H1 (cell line): ENCODE measurements around the gene CD151. TPM values are rescaled to one million over a fixed set of nuclear protein-coding genes. Genes with fewer than 3 reads are reported as not detected.
A peak's percentile ranks its signal among the peaks of the same experiment; 100 is the strongest.

Experiments
- CTCF ChIA-PET: fragments of 300-600 bp; sonication (Branson Sonifier 250); formaldehyde crosslinking; loops from one replicate; lab custom pipeline; 2021; ENCODE audit not compliant: partially characterized antibody; lab: Charles Lee
- POLR2A ChIA-PET: fragments of 300-600 bp; sonication (Branson Sonifier 250); formaldehyde crosslinking; loops from one replicate; lab custom pipeline; 2021; ENCODE audit warnings: inconsistent platforms; ENCODE audit not compliant: partially characterized antibody; lab: Charles Lee
- DNase-seq, 2 experiments: peaks; one replicate each; pipeline versions ENCODE4 v3.0.0 to v3.0.0-alpha.2; 2010 to 2022; ENCODE audit warnings: low spot score in 2 of 2, low read depth in 1 of 2, mixed read lengths in 1 of 2
- FAIRE-seq: peaks from 2 replicates; lab custom pipeline; 2011; peaks lifted over from hg19 to GRCh38; lab: Jason Lieb, UNC
- H2AFZ ChIP-seq: 2 replicates; pipeline ENCODE4 v1.8.1; 2012; ENCODE audit warnings: low read length, inconsistent platforms
- H2AK5ac ChIP-seq: 2 replicates; pipeline ENCODE4 v1.6.1; 2013; ENCODE audit warnings: low read depth, low read length
- H2BK120ac ChIP-seq: replicated peaks from 2 replicates; pipeline ENCODE3; 2013; ENCODE audit warnings: low read depth, low read length, inconsistent platforms
- H2BK12ac ChIP-seq: 2 replicates; pipeline ENCODE4 v1.6.1; 2013; ENCODE audit warnings: low read depth, low read length
- H2BK15ac ChIP-seq: 2 replicates; pipeline ENCODE4 v1.6.1; 2013; ENCODE audit warnings: low read length
- H2BK20ac ChIP-seq: 2 replicates; pipeline ENCODE4 v1.6.1; 2013; ENCODE audit warnings: low read length
- H2BK5ac ChIP-seq: 2 replicates; pipeline ENCODE4 v1.6.1; 2013; ENCODE audit warnings: low read depth, low read length
- H3K14ac ChIP-seq: 2 replicates; pipeline ENCODE4 v1.6.1; 2013; ENCODE audit warnings: inconsistent platforms; ENCODE audit not compliant: insufficient read length
- H3K18ac ChIP-seq: 2 replicates; pipeline ENCODE4 v1.6.1; 2013; ENCODE audit warnings: low read length; ENCODE audit errors: extremely low read depth
- H3K23ac ChIP-seq: 2 replicates; pipeline ENCODE4 v1.6.1; 2013; ENCODE audit warnings: inconsistent platforms; ENCODE audit not compliant: insufficient read length
- H3K23me2 ChIP-seq: 2 replicates; pipeline ENCODE4 v1.6.1; 2013; ENCODE audit warnings: low read depth, low read length
- H3K27ac ChIP-seq: 2 replicates; pipeline ENCODE4 v1.6.1; 2011; ENCODE audit warnings: low read depth, low read length, inconsistent platforms
- H3K27me3 ChIP-seq, 4 experiments: replicated peaks in 1 of 4; 1 replicate in 1 of 4; 2 replicates in 3 of 4; pipeline versions ENCODE4 v1.6.1 to v1.8.1; 2011 to 2013; ENCODE audit warnings: low read length in 3 of 4, mild to moderate bottlenecking in 3 of 4, inconsistent platforms in 2 of 4, mixed read lengths in 2 of 4, moderate library complexity in 1 of 4; ENCODE audit not compliant: control insufficient read depth in 3 of 4, insufficient read depth in 3 of 4; ENCODE audit errors: extremely low read depth in 1 of 4
- H3K36me3 ChIP-seq, 4 experiments: 2 replicates each; pipeline versions ENCODE4 v1.6.1 to v1.8.1; 2011 to 2013; ENCODE audit warnings: mild to moderate bottlenecking in 4 of 4, low read length in 3 of 4, moderate library complexity in 2 of 4, control low read depth in 1 of 4, inconsistent platforms in 1 of 4; ENCODE audit not compliant: insufficient read depth in 4 of 4, control insufficient read depth in 2 of 4
- H3K4ac ChIP-seq: replicated peaks from 2 replicates; pipeline ENCODE3; 2013; ENCODE audit warnings: low read length, low read depth, mixed read lengths, inconsistent platforms; ENCODE audit not compliant: insufficient read length
- H3K4me1 ChIP-seq, 4 experiments: replicated peaks in 1 of 4; 1 replicate in 1 of 4; 2 replicates in 3 of 4; pipeline versions ENCODE4 v1.6.1 to v1.8.1; 2011 to 2013; ENCODE audit warnings: low read length in 3 of 4, inconsistent platforms in 2 of 4, mixed read lengths in 1 of 4; ENCODE audit not compliant: insufficient read depth in 4 of 4, control insufficient read depth in 3 of 4
- H3K4me2 ChIP-seq, 2 experiments: 2 replicates each; pipeline versions ENCODE4 v1.6.1 to v1.8.1; 2011 to 2013; ENCODE audit warnings: low read depth in 2 of 2, low read length in 2 of 2, control low read depth in 1 of 2, inconsistent platforms in 1 of 2, mild to moderate bottlenecking in 1 of 2; ENCODE audit not compliant: insufficient read depth in 1 of 2
- H3K4me3 ChIP-seq, 4 experiments: fragments of 200-600, 300-600 bp in 1 of 4; sonication (generic), shearing (Covaris generic), sonication (Bioruptor Twin) in 1 of 4; 2 replicates each; pipeline versions ENCODE4 v1.5.1 to v1.8.1; 2011 to 2016; ENCODE audit warnings: low read length in 4 of 4, low read depth in 3 of 4, control low read depth in 2 of 4, inconsistent platforms in 2 of 4, mild to moderate bottlenecking in 2 of 4, mixed read lengths in 1 of 4, moderate library complexity in 1 of 4; ENCODE audit not compliant: insufficient read depth in 2 of 4; ENCODE audit errors: extremely low read depth in 1 of 4
- H3K56ac ChIP-seq: replicated peaks from 2 replicates; pipeline ENCODE3; 2013; ENCODE audit warnings: low read depth, mild to moderate bottlenecking, mixed read lengths, low read length, inconsistent platforms; ENCODE audit not compliant: insufficient read length
- H3K79me1 ChIP-seq: 2 replicates; pipeline ENCODE4 v1.6.1; 2013; ENCODE audit warnings: low read depth, low read length, control low read depth
- H3K79me2 ChIP-seq, 2 experiments: 2 replicates each; pipeline versions ENCODE4 v1.6.1 to v1.8.1; 2012 to 2013; ENCODE audit warnings: low read length in 2 of 2, mild to moderate bottlenecking in 2 of 2, inconsistent platforms in 1 of 2; ENCODE audit not compliant: insufficient read depth in 2 of 2, control insufficient read depth in 1 of 2
- H3K9ac ChIP-seq, 4 experiments: replicated peaks in 1 of 4; 1 replicate in 1 of 4; 2 replicates in 3 of 4; pipeline versions ENCODE4 v1.6.1 to v1.8.1; 2011 to 2013; ENCODE audit warnings: low read depth in 3 of 4, low read length in 3 of 4, control low read depth in 2 of 4, mild to moderate bottlenecking in 2 of 4, moderate library complexity in 2 of 4, inconsistent platforms in 1 of 4; ENCODE audit errors: extremely low read depth in 1 of 4
- H3K9me3 ChIP-seq, 2 experiments: 2 replicates each; pipeline versions ENCODE4 v1.6.1 to v1.8.1; 2012 to 2013; ENCODE audit warnings: mild to moderate bottlenecking in 2 of 2, moderate library complexity in 2 of 2, control low read depth in 1 of 2, inconsistent platforms in 1 of 2, low read depth in 1 of 2, low read length in 1 of 2, mixed read lengths in 1 of 2; ENCODE audit not compliant: insufficient read depth in 2 of 2
- H4K20me1 ChIP-seq, 2 experiments: replicated peaks in 1 of 2; 2 replicates each; pipeline versions ENCODE3 to v1.8.1; 2011 to 2013; ENCODE audit warnings: inconsistent platforms in 2 of 2, low read length in 2 of 2, mild to moderate bottlenecking in 1 of 2; ENCODE audit not compliant: insufficient read depth in 2 of 2, control insufficient read depth in 1 of 2
- H4K5ac ChIP-seq: 2 replicates; pipeline ENCODE4 v1.6.1; 2013; ENCODE audit warnings: low read length, low read depth, mixed read lengths, inconsistent platforms; ENCODE audit not compliant: insufficient read length
- H4K8ac ChIP-seq: 2 replicates; pipeline ENCODE4 v1.8.0; 2013; ENCODE audit warnings: mild to moderate bottlenecking, moderate library complexity, low read length, inconsistent platforms; ENCODE audit not compliant: insufficient read depth; ENCODE audit errors: extremely low read depth
- H4K91ac ChIP-seq: replicated peaks from 2 replicates; pipeline ENCODE3; 2013; ENCODE audit warnings: low read length, mixed read lengths, inconsistent platforms; ENCODE audit not compliant: insufficient read length
- FOSL1 ChIP-seq: IDR thresholded peaks from 2 replicates; pipeline ENCODE4 v1.6.1; 2011; ENCODE audit warnings: mild to moderate bottlenecking, low read depth, low read length, moderate library complexity; ENCODE audit not compliant: insufficient read depth
- SIRT6 ChIP-seq: IDR thresholded peaks from one replicate; pipeline ENCODE4 v1.7.1; 2012; ENCODE audit warnings: low read length, inconsistent platforms
- WGBS, 2 experiments: shearing (Covaris generic) in 1 of 2; methylation state at CpG; one replicate each; pipeline versions ENCODE4 v1.1.6 to v1.1.7; 2013 to 2015; ENCODE audit warnings: low lambda C conversion rate in 2 of 2, mixed read lengths in 2 of 2, inconsistent platforms in 1 of 2, low coverage in 1 of 2, missing lambda C conversion rate in 1 of 2; ENCODE audit not compliant: insufficient replicate concordance in 2 of 2, insufficient coverage in 1 of 2, insufficient read length in 1 of 2; ENCODE audit errors: extremely low coverage in 1 of 2, missing lambda C conversion rate in 1 of 2; 5-methylcytosine and 5-hydroxymethylcytosine counted together
- long read RNA-seq, 2 experiments: library from RNA in 1 of 2; library from capped mRNA in 1 of 2; stranded (forward); transcript quantifications; one replicate each; pipeline ENCODE4 v2.0.0, GENCODE V29; 2021; ENCODE audit warnings: inconsistent platforms in 1 of 2
- polyA minus RNA-seq, 3 experiments: library from RNA; depleted of rRNA, polyadenylated mRNA; stranded (reverse); fragments of >200 nt; gene quantifications; 1 replicate in 2 of 3; 2 replicates in 1 of 3; pipeline ENCODE4 v1.2.3, GENCODE V29; 2011
- polyA plus RNA-seq, 7 experiments: library from polyadenylated mRNA; depleted of rRNA in 3 of 7; stranded (reverse) in 5 of 7; unstranded in 2 of 7; fragments of >200 nt in 5 of 7; fragments of 200-250 nt in 2 of 7; gene quantifications; 1 replicate in 5 of 7; 2 replicates in 1 of 7; 4 replicates in 1 of 7; pipeline versions ENCODE4 v1.2.1 to v1.2.3, GENCODE V29; 2011 to 2013; ENCODE audit warnings: missing spikeins in 2 of 7, mixed read lengths in 2 of 7
- total RNA-seq: library from RNA; stranded (reverse); fragmentation: NEBNext Ultra II Directional; extraction: Animal tissue kit (Norgen Biotek cat#: 25700); gene quantifications from 2 replicates; pipeline ENCODE4 v1.2.1, GENCODE V29; 2021
- TF ChIP-seq, protein P1 (sequence below), 3 experiments: IDR thresholded peaks; 1 replicate in 2 of 3; 2 replicates in 1 of 3; pipeline versions ENCODE4 v1.5.1 to v1.6.1; 2011; ENCODE audit warnings: low read length in 3 of 3, mild to moderate bottlenecking in 3 of 3, inconsistent platforms in 2 of 3, low read depth in 1 of 3, moderate library complexity in 1 of 3; ENCODE audit not compliant: insufficient read depth in 1 of 3; ENCODE audit errors: control extremely low read depth in 1 of 3
- TF ChIP-seq, protein P2 (sequence below): IDR thresholded peaks from 2 replicates; pipeline ENCODE4 v1.6.1; 2012; ENCODE audit warnings: inconsistent platforms

Gene CD151
- total RNA-seq (93.4 and 101 TPM in 2 replicates), polyA plus RNA-seq (2011; rRNA removed) (212 and 257 TPM in 2 replicates), polyA minus RNA-seq (2011; rRNA and poly(A)+ RNA removed) (117 and 123 TPM in 2 replicates)
- polyA plus RNA-seq (2011; cell fraction: cytosol; rRNA removed) = 196 TPM
- polyA plus RNA-seq (2011; cell fraction: nucleus; rRNA removed) = 315 TPM
- 85.6 to 141 TPM (median 135 TPM) in 4 replicates for polyA plus RNA-seq (2012, experiment 1 of 2)
- polyA plus RNA-seq (2012, experiment 2 of 2) = 137 TPM
- polyA plus RNA-seq (2013, experiment 1 of 2) = 105 TPM
- 114 TPM for polyA plus RNA-seq (2013, experiment 2 of 2)
- 66.3 TPM for polyA minus RNA-seq (2011; cell fraction: cytosol; rRNA and poly(A)+ RNA removed)
- polyA minus RNA-seq (2011; cell fraction: nucleus; rRNA and poly(A)+ RNA removed) = 80.7 TPM
- long read RNA-seq, experiment 1, transcript CD151-203 (8 exons, 1,486 nt) = major isoform, 30 of 145 reads
- long read RNA-seq, experiment 1, transcript CD151-202 (9 exons, 1,658 nt) = minor isoform, 29 of 145 reads
- long read RNA-seq, experiment 1, partial matches to known transcripts = 74 of 145 reads
- long read RNA-seq, experiment 1, other reads (novel, unspliced or antisense) = 7 of 145 reads
- long read RNA-seq, experiment 2, transcript CD151-202 (9 exons, 1,658 nt) = major isoform, 21 of 51 reads
- long read RNA-seq, experiment 2, transcript CD151-203 (8 exons, 1,486 nt) = minor isoform, 14 of 51 reads
- long read RNA-seq, experiment 2, partial matches to known transcripts = 9 of 51 reads
- long read RNA-seq, experiment 2, other reads (novel, unspliced or antisense) = 4 of 51 reads

DNA sequence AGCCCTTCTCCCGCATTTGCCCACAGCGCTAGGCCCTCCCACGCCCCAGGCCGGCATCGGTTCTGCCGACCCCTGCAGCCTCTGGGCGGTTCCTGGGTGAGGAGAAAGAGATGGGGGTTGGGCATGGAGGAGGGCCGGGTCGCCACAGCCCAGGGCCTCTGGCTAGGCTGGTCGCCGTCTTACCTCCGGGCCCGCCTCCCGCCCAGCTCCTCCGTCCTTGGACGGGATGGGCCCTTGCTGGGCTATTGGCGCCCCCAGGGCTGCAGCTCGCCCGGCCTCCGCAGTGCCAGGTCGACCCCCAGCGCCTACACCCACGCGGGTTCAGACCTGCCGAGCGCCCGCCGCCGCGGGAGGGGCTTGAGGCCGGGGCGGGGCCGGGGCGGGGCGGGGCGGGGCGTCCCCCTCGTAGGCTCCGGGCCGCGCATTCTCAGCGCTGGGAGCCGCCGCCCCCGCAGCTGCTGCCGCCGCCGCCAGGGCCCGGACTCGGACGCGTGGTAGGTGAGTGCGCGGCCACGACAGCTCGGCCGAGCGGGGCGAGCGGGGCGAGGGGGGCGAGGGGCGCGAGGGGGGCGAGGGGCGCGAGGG, at the start of gene CD151:
CD151 (plus strand) TSS at position 424 of the 585 bp plus-strand sequence. CDS start 3,118 bp downstream, outside the sequence.
- Histone ChIP-seq H2BK15ac (peak within 1 kb of the TSS; percentile 23; the same call in 1 of the 2 replicates), H4K91ac (peak within 1 kb of the TSS; percentile 87), H3K27ac (no peak within 1 kb of the TSS), H3K4me3 (peak within 1 kb of the TSS; percentile 51 to 76 (median 58)), H2AK5ac (0 out of 2 replicates have a peak within 1 kb of the TSS, but pooled peaks have one; percentile 19), H3K18ac (peak within 1 kb of the TSS; percentile 97), H3K4ac (peak within 1 kb of the TSS; percentile 78), H3K23ac (no peak within 1 kb of the TSS), H3K4me1 (peaks cover 0 to 51% (median 43%) of the 10 kb centered on the region in 4 experiments; a peak in 6 of 7 replicates), H3K14ac (no peak within 1 kb of the TSS), H3K9me3 (no peaks in the 10 kb centered on the region), H2AFZ (no peak within 1 kb of the TSS), H2BK120ac (no peak within 1 kb of the TSS), H3K23me2 (peaks cover 29% of the 10 kb centered on the region), H2BK12ac (peak within 1 kb of the TSS; percentile 23; the same call in 1 of the 2 replicates), H3K4me2 (peak within 1 kb of the TSS; percentile 81 to 84), H3K79me1 (no peaks in the 10 kb centered on the region; the same call in 1 of the 2 replicates), H4K5ac (peak within 1 kb of the TSS; percentile 84), H2BK20ac (0 out of 2 replicates have a peak within 1 kb of the TSS, but pooled peaks have one; percentile 72), H3K79me2 (no peaks in the 10 kb centered on the region; a peak in 1 of 4 replicates), H2BK5ac (peak within 1 kb of the TSS; percentile 26; the same call in 1 of the 2 replicates), H4K8ac (peak within 1 kb of the TSS; percentile 81), H3K27me3 (peaks cover 6 to 39% (median 31%) of the 10 kb centered on the region in 4 experiments), H3K9ac (peak within 1 kb of the TSS in 3 of 4 experiments; percentile 29 to 65 (median 62); a peak in 5 of 7 replicates), H3K36me3 (peaks cover 0 to 9% (median 3%) of the 10 kb centered on the region in 4 experiments; a peak in 4 of 8 replicates), H4K20me1 (peaks cover 2 to 19% of the 10 kb centered on the region in 2 experiments), H3K56ac (peak within 1 kb of the TSS; percentile 59)
- ChIA-PET CTCF (interaction anchor here (0.6 to 2.4 kb wide), 4 partner anchors 11 to 102 kb away, joined by 3 to 7 read pairs (median 4); partner anchors contain the start of genes PNPLA2, POLR2L and TSPAN4), POLR2A (interaction anchor here (1.0 to 53.0 kb wide), 6 partner anchors 2 to 89 kb away, joined by 3 to 1917 read pairs (median 120); partner anchors contain the start of genes CD151, CEND1, CRACR2B and PIDD1)
- DNase-seq (peak in 1 of 2 experiments; percentile 83), FAIRE-seq (no peak)
- WGBS, 2 experiments = 3% methylated on average over 17 of the region's 67 CpGs; no CpG with 5 or more reads in 1 of the 2 experiments
- TF ChIP-seq SIRT6 (no peak), FOSL1 (no peak)
- TF ChIP-seq, protein P1, sequence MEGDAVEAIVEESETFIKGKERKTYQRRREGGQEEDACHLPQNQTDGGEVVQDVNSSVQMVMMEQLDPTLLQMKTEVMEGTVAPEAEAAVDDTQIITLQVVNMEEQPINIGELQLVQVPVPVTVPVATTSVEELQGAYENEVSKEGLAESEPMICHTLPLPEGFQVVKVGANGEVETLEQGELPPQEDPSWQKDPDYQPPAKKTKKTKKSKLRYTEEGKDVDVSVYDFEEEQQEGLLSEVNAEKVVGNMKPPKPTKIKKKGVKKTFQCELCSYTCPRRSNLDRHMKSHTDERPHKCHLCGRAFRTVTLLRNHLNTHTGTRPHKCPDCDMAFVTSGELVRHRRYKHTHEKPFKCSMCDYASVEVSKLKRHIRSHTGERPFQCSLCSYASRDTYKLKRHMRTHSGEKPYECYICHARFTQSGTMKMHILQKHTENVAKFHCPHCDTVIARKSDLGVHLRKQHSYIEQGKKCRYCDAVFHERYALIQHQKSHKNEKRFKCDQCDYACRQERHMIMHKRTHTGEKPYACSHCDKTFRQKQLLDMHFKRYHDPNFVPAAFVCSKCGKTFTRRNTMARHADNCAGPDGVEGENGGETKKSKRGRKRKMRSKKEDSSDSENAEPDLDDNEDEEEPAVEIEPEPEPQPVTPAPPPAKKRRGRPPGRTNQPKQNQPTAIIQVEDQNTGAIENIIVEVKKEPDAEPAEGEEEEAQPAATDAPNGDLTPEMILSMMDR (IDR thresholded peaks at IDR 0.05; ENCODE audit: control extremely low read depth in 1 of 3, insufficient read depth in 1 of 3, low read depth in 1 of 3, low read length in 3 of 3) = peak in 1 of 3 experiments; percentile 4; a peak in 1 of 4 replicates
- TF ChIP-seq, protein P2, sequence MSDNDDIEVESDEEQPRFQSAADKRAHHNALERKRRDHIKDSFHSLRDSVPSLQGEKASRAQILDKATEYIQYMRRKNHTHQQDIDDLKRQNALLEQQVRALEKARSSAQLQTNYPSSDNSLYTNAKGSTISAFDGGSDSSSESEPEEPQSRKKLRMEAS = peak; percentile 4; the same call in 1 of the 2 replicates
